ENCODE data around the gene XPOT. TPM values are rescaled to one million over a fixed set of nuclear protein-coding genes. Genes with fewer than 3 reads are reported as not detected.
A peak's percentile ranks its signal among the peaks of the same experiment; 100 is the strongest.

The XPOT gene
- total RNA-seq, 2 donors from 2014 or later, result 27.7 to 45.7 TPM

GRCh38 chr12:64450711-64451486 lies 46.7 kb downstream of the XPOT start:
- H3K4me1 ChIP-seq, result peaks cover 8% of the 10 kb centered on the region
- TF ChIP-seq, protein P1, sequence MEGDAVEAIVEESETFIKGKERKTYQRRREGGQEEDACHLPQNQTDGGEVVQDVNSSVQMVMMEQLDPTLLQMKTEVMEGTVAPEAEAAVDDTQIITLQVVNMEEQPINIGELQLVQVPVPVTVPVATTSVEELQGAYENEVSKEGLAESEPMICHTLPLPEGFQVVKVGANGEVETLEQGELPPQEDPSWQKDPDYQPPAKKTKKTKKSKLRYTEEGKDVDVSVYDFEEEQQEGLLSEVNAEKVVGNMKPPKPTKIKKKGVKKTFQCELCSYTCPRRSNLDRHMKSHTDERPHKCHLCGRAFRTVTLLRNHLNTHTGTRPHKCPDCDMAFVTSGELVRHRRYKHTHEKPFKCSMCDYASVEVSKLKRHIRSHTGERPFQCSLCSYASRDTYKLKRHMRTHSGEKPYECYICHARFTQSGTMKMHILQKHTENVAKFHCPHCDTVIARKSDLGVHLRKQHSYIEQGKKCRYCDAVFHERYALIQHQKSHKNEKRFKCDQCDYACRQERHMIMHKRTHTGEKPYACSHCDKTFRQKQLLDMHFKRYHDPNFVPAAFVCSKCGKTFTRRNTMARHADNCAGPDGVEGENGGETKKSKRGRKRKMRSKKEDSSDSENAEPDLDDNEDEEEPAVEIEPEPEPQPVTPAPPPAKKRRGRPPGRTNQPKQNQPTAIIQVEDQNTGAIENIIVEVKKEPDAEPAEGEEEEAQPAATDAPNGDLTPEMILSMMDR (IDR thresholded peaks at IDR 0.05), result no peak
- TF ChIP-seq POLR2A (IDR thresholded peaks at IDR 0.05), result no peak
- H3K27me3 ChIP-seq, result no peaks in the 10 kb centered on the region
- WGBS, 2 donors, result 17 to 19% methylated on average over 8 of the region's 8 CpGs
- no peak for ATAC-seq
- peaks cover 0 to 13% of the 10 kb centered on the region in 2 donors for H3K36me3 ChIP-seq (replicated peaks in 1 of 2; ENCODE audit: insufficient read depth in 1 of 2, low read depth in 2 of 2)
- H3K9me3 ChIP-seq, result no peaks in the 10 kb centered on the region
- no peak for DNase-seq
- peak overlapping the region in 1 of 4 donors; percentile 96 for H3K27ac ChIP-seq
- no peak overlapping the region for H3K4me3 ChIP-seq
- intact Hi-C loops (cut with DNase I), result no loop called here

DNA sequence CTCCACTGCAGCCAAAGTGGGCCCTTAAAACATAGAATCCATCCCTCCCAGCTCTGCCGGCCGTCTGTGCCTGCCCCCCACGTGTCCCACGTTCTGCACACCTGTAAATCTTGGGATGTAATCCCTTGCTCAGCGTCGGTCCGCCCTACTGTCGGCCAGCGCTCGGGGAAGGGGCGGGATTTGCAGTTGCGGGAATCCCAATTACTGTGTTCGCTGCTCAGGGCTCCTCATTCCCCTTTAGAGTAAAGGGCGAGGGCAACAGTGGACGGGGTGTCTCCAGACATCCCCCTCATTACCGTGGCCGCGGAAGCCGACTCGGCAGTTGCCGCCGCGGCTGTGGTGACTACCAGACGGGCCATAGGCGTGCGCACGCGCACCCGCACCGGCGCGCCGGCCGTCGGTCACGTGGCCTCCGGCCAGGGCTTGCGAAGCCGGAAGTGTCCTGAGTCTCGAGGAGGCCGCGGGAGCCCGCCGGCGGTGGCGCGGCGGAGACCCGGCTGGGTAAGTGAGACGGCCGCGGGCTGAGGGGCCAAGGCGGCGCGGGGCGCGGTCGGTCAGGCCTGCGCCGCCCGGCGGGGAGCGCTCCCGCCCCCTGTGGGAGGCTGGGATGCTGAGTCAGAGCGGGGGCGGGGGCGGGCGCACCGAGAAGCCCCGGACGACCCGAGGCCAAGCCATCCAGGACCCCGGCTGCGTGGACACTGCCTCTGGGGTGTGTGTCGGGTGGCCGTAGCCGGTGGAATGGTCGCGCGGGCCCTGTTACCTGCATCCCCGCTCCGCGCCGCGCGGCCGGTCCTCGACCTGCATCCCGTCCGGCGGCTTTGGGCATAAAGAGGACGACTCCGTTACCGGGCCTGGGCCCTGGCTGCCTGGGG lies 47.7 kb downstream of the XPOT start, which contains the start of gene TBK1:
TSS of gene TBK1 (plus strand) at position 434 of the 872 bp plus-strand sequence. CDS start 3,751 bp downstream, outside the sequence.
- peak within 1 kb of the TSS; percentile 86 to 97 for H3K4me3 ChIP-seq
- DNase-seq (peak; percentile 90 to 95 (median 92)), ATAC-seq (peak; percentile 97)
- peaks cover 0 to 6% of the 10 kb centered on the region in 2 donors for H3K36me3 ChIP-seq (replicated peaks in 1 of 2; ENCODE audit: insufficient read depth in 1 of 2, low read depth in 2 of 2)
- WGBS, 2 donors, result 0% methylated on average over 43 to 57 of the region's 94 CpGs
- intact Hi-C loops (cut with DNase I), result no loop called here
- peaks cover 8% of the 10 kb centered on the region for H3K4me1 ChIP-seq
- H3K27ac ChIP-seq, result peak within 1 kb of the TSS; percentile 76 to 96 (median 90)
- no peaks in the 10 kb centered on the region for H3K9me3 ChIP-seq
- TF ChIP-seq POLR2A (IDR thresholded peaks at IDR 0.05), result peak; percentile 68 to 87 (median 70)
- TF ChIP-seq, protein P1 (IDR thresholded peaks at IDR 0.05), result peak in 1 of 7 experiments; percentile 26
- no peaks in the 10 kb centered on the region for H3K27me3 ChIP-seq

DNA sequence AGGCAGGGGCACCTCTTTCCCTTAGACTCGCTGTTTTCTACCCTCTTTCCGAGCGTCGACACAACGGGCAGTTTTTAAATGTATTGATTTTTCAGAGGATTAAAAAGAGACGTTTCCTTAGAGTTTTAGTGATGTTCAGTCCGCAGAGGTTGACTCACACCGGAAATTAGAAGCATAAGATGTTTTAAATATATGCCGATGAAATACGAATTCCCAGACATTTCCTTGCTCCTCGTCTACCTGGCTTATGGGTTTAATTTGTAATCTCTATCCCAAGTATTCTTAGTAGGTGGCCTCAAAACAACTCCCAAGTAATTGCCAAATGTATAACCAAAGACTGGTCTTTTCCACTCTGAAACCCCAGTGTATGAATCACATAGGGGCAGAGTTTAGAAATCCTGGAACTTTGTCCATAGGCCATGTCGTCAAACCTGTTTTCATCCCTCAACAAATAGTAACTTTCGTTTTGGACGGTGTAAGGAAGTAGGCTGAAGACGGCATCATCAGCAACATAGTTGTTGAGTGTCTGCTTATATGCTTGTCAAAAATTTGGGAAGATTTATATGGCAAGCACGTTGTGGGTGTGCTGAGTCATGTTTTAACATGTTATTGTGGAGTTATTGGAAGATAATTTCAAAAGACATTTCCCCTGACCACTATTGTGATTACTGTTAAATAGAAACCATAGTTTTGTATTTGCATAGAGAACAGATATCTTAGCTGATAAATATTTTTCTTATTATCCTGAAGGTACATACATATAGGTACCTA lies 48.6 kb downstream of the XPOT start:
- peaks cover 0 to 1% of the 10 kb centered on the region in 2 donors for H3K36me3 ChIP-seq (replicated peaks in 1 of 2; ENCODE audit: insufficient read depth in 1 of 2, low read depth in 2 of 2)
- TF ChIP-seq POLR2A (IDR thresholded peaks at IDR 0.05), result no peak
- TF ChIP-seq, protein P1 (IDR thresholded peaks at IDR 0.05), result peak in 1 of 7 experiments; percentile 2
- H3K9me3 ChIP-seq, result no peaks in the 10 kb centered on the region
- ATAC-seq (peak; percentile 55), DNase-seq (peak in 2 of 4 donors; percentile 31 to 51)
- peak overlapping the region; percentile 86 to 97 for H3K4me3 ChIP-seq
- intact Hi-C loops (cut with DNase I), result no loop called here
- H3K27me3 ChIP-seq, result no peaks in the 10 kb centered on the region
- H3K27ac ChIP-seq, result peak overlapping the region; percentile 76 to 96 (median 90)
- WGBS, 2 donors, result 0 to 1% methylated on average over 16 of the region's 16 CpGs
- peaks cover 8% of the 10 kb centered on the region for H3K4me1 ChIP-seq

- H3K27me3 ChIP-seq, result no peaks in the 10 kb centered on the region
- no peak for ATAC-seq
- intact Hi-C loops (cut with DNase I), result no loop called here
- no peaks in the 10 kb centered on the region for H3K36me3 ChIP-seq (replicated peaks in 1 of 2; ENCODE audit: insufficient read depth in 1 of 2, low read depth in 2 of 2)
- 61 to 67% methylated on average over 1 of the region's 1 CpG for WGBS, 2 donors
- H3K4me1 ChIP-seq, result peaks cover 17% of the 10 kb centered on the region
- H3K27ac ChIP-seq, result no peak overlapping the region
- DNase-seq, result no peak
- no peaks in the 10 kb centered on the region for H3K9me3 ChIP-seq
- TF ChIP-seq, protein P1 (IDR thresholded peaks at IDR 0.05), result no peak
- TF ChIP-seq POLR2A (IDR thresholded peaks at IDR 0.05), result no peak
- no peak overlapping the region for H3K4me3 ChIP-seq
These were observed 51.3 kb downstream of the XPOT start for GRCh38 chr12:64455506-64455905.

Measured in body of pancreas (tissue), 4 donors.